ENCODE results near the gene PAIP2B. TPM values are rescaled to one million over a fixed set of nuclear protein-coding genes. Genes with fewer than 3 reads are reported as not detected.

PAIP2B gene
- total RNA-seq, 1 experiment from 2014 or later = 17.7 TPM

GRCh38 chr2:71156573-71156972 lies 70.3 kb downstream of the PAIP2B start:
- H3K27me3 ChIP-seq (ENCODE audit: insufficient read depth, low read length) = no peaks in the 10 kb centered on the region
- no peaks in the 10 kb centered on the region for H4K20me1 ChIP-seq (ENCODE audit: control insufficient read depth, insufficient read depth, insufficient read length)
- H4K91ac ChIP-seq (ENCODE audit: insufficient read length, low read depth, low read length) = no peak overlapping the region
- H3K23ac ChIP-seq (ENCODE audit: insufficient read length, low read depth, low read length) = no peak overlapping the region
- TF ChIP-seq, protein P1, sequence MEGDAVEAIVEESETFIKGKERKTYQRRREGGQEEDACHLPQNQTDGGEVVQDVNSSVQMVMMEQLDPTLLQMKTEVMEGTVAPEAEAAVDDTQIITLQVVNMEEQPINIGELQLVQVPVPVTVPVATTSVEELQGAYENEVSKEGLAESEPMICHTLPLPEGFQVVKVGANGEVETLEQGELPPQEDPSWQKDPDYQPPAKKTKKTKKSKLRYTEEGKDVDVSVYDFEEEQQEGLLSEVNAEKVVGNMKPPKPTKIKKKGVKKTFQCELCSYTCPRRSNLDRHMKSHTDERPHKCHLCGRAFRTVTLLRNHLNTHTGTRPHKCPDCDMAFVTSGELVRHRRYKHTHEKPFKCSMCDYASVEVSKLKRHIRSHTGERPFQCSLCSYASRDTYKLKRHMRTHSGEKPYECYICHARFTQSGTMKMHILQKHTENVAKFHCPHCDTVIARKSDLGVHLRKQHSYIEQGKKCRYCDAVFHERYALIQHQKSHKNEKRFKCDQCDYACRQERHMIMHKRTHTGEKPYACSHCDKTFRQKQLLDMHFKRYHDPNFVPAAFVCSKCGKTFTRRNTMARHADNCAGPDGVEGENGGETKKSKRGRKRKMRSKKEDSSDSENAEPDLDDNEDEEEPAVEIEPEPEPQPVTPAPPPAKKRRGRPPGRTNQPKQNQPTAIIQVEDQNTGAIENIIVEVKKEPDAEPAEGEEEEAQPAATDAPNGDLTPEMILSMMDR (conservative IDR thresholded peaks at IDR 0.05) = no peak
- H2AFZ ChIP-seq (ENCODE audit: low read length) = no peak overlapping the region
- H4K8ac ChIP-seq (replicated peaks; ENCODE audit: insufficient read length, low read depth, low read length) = no peak overlapping the region
- no peak overlapping the region for H2BK5ac ChIP-seq (ENCODE audit: insufficient read length, low read length)
- no CpG with 5 or more reads among the region's 6 CpGs for WGBS (ENCODE audit: extremely low coverage, insufficient read length, low lambda C conversion rate)
- no peak overlapping the region for H3K27ac ChIP-seq (ENCODE audit: insufficient read length, low read depth, low read length)
- H3K79me1 ChIP-seq (ENCODE audit: insufficient read depth, low read depth, low read length, poor library complexity, severe bottlenecking) = no peaks in the 10 kb centered on the region
- Mint-ChIP-seq H3K9me3 (peaks cover 0 to 2% of the 10 kb centered on the region in 2 experiments; a peak in 1 of 5 replicates), H3K27me3 (ENCODE audit: low read depth) (peaks cover 4% of the 10 kb centered on the region), H3K36me3 (ENCODE audit: insufficient read depth in 1 of 3, low read depth in 3 of 3) (no peaks in the 10 kb centered on the region), H3K27ac (no peak overlapping the region), H3K4me1 (peaks cover 10 to 19% of the 10 kb centered on the region in 2 experiments), H3K4me3 (no peak overlapping the region)
- no peaks in the 10 kb centered on the region for H3K23me2 ChIP-seq (ENCODE audit: insufficient read length, low read depth, low read length, poor library complexity, severe bottlenecking)
- DNase-seq = no peak
- no peak overlapping the region for H3K56ac ChIP-seq (ENCODE audit: insufficient read length, low read depth, low read length)
- H3K14ac ChIP-seq (ENCODE audit: insufficient read depth, low read length) = no peak overlapping the region
- no peak overlapping the region for H2BK15ac ChIP-seq (ENCODE audit: low read depth, low read length)
- no peak overlapping the region for H3K4ac ChIP-seq (ENCODE audit: low read depth, low read length)
- H2BK20ac ChIP-seq (ENCODE audit: low read depth, low read length, poor library complexity, severe bottlenecking) = no peak overlapping the region
- no peak overlapping the region for H2BK120ac ChIP-seq (ENCODE audit: low read depth, low read length, poor library complexity, severe bottlenecking)
- no peaks in the 10 kb centered on the region for H3K79me2 ChIP-seq (ENCODE audit: insufficient read depth, low read length)
- H3K9me3 ChIP-seq (ENCODE audit: control insufficient read depth, low read depth, low read length) = no peaks in the 10 kb centered on the region
- H2BK12ac ChIP-seq (ENCODE audit: insufficient read length, low read depth, low read length) = no peak overlapping the region
- H2AK5ac ChIP-seq (ENCODE audit: insufficient read length, low read length) = no peak overlapping the region
- no peak overlapping the region for H3K4me2 ChIP-seq (ENCODE audit: insufficient read depth, insufficient read length, low read length)
- no peak overlapping the region for H3K9ac ChIP-seq (ENCODE audit: extremely low read depth, insufficient read length, low read length)
- no peak overlapping the region for H3T11ph ChIP-seq (ENCODE audit: low read length)
- no peaks in the 10 kb centered on the region; the same call in 1 of the 2 replicates for H3K4me1 ChIP-seq (ENCODE audit: insufficient read depth, low read length)
- no peak overlapping the region for H3K18ac ChIP-seq (ENCODE audit: insufficient read length, low read depth, low read length)
- H4K5ac ChIP-seq (ENCODE audit: insufficient read length, low read depth, low read length) = no peak overlapping the region
